Measurements from ENCODE around the gene HDAC1.
A peak's percentile ranks its signal among the peaks of the same experiment; 100 is the strongest.

HDAC1 gene

DNA sequence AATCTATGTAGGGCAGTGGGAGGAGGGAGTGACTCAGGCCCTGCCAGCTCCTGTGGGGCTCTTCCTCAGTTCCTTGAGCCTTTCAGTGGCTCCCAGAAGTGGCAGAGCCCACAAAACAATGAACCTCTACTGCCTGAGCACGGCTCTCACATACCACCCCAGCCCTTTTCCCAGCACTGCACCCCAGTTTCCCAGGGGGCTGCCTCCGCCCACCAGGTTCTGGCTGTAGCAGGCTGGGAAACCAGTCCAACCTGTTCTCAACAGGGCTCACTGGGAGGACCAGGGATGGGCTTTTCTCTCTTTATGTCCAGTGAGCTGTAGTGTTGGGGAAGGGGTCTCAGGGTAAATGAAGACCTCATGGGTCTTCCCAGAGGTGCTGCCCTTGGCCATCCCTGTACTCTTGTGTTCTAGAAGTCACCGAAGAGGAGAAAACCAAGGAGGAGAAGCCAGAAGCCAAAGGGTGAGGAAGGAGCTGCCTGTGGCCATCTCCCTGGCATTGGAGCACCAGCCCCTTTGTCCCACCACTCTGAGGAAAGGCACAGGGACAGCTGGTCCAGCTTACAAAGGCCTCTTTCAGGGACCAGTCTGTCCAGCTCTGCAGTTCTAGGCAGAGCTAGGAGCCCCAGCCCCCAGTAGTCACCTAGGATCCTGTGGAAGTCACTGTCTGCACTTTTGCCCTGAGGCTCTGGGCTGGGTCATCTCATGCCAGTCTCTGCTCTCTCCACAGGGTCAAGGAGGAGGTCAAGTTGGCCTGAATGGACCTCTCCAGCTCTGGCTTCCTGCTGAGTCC is 40.6 kb downstream of the HDAC1 start:
- peak overlapping the region; percentile 89 for H3K27ac ChIP-seq
- TF ChIP-seq ZFX (IDR thresholded peaks at IDR 0.05; ENCODE audit: borderline replicate concordance) = no peak
- TF ChIP-seq, protein P1, sequence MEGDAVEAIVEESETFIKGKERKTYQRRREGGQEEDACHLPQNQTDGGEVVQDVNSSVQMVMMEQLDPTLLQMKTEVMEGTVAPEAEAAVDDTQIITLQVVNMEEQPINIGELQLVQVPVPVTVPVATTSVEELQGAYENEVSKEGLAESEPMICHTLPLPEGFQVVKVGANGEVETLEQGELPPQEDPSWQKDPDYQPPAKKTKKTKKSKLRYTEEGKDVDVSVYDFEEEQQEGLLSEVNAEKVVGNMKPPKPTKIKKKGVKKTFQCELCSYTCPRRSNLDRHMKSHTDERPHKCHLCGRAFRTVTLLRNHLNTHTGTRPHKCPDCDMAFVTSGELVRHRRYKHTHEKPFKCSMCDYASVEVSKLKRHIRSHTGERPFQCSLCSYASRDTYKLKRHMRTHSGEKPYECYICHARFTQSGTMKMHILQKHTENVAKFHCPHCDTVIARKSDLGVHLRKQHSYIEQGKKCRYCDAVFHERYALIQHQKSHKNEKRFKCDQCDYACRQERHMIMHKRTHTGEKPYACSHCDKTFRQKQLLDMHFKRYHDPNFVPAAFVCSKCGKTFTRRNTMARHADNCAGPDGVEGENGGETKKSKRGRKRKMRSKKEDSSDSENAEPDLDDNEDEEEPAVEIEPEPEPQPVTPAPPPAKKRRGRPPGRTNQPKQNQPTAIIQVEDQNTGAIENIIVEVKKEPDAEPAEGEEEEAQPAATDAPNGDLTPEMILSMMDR (IDR thresholded peaks at IDR 0.05) = no peak

DNA sequence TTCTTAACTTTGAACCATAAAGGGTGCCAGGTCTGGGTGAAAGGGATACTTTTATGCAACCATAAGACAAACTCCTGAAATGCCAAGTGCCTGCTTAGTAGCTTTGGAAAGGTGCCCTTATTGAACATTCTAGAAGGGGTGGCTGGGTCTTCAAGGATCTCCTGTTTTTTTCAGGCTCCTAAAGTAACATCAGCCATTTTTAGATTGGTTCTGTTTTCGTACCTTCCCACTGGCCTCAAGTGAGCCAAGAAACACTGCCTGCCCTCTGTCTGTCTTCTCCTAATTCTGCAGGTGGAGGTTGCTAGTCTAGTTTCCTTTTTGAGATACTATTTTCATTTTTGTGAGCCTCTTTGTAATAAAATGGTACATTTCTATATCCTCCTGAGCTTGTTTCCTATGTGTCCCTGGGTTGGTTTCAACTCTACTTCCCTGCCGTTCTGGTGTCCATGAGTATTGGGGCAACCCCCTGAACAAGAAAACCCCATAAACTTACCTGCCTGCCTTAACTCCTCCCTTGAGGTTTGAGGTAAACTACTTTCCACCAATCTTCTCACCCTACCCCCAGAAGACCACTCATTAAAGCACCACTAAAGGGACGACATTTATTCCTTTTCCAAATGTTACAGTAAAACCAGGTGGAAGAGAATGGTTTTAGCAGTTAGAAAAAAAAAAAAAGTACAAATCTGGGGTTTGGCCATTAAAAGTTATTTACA is 41.5 kb downstream of the HDAC1 start:
- no peak for TF ChIP-seq ZFX (IDR thresholded peaks at IDR 0.05; ENCODE audit: borderline replicate concordance)
- TF ChIP-seq, protein P1 (IDR thresholded peaks at IDR 0.05) = no peak
- H3K27ac ChIP-seq = peak overlapping the region; percentile 89

DNA sequence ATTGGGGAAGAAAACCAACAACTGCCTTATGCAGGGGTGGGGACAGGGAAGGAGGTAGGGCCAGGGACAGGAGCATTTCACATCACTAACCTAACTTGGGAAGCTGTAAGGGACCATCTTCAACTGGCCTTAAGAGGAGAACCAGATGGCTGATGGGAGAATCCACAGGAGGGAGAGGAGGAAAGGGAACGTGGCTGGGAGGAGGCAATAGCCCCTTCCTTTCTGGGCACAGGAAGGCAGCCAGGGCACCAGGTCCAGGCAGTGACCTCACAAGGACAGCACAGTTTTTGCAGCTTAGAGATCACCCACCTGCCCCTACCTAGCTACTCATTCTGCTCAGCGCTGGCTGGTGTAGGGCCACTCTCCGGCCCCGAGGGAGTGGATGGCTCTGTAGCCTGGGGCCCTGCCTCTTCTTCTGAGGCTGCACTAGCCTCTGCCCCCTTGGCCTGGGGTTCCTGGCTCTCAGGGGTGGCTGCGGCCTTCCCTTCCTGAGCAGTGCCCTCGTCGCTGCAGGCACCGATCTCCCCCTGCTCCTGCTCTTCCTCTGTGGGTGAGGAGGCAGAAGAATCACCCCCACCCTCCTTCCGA is 42.5 kb downstream of the HDAC1 start:
- peak overlapping the region; percentile 89 for H3K27ac ChIP-seq
- TF ChIP-seq, protein P1 (IDR thresholded peaks at IDR 0.05) = no peak
- no peak for TF ChIP-seq ZFX (IDR thresholded peaks at IDR 0.05; ENCODE audit: borderline replicate concordance)

DNA sequence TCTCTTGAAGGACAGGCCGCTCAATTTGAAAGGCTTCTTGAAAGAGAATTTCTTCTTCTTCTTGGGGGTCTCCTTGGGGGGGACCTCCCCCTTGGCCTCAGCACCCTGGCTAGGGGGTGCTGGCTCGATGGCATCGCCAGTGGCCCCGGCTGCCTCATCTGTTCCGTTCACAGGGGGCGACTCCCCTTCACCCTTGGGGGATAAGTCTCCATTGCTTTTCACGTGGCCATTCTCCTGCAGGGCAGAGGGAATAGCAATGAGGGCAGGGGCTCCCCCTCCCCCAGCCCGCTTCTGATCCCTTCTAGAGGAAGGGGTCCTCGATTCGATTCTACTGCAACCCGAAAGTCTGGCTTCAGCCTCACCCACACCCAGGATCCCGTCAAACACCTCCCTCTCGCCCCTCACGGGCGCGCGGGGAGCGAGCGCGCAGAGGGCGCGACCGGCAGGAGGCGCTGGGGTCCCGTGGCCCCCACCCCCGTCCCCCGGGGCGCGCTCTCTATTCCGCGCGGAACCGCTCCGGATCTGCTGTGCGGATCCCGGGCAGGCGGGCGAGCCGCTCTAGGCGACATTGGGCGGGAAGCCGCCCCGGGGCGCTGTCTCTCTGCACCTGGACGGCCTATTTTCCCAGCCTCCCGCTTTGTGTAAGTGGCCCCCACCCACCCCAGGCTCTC is 43.1 kb downstream of the HDAC1 start:
- peak overlapping the region; percentile 89 for H3K27ac ChIP-seq

DNA sequence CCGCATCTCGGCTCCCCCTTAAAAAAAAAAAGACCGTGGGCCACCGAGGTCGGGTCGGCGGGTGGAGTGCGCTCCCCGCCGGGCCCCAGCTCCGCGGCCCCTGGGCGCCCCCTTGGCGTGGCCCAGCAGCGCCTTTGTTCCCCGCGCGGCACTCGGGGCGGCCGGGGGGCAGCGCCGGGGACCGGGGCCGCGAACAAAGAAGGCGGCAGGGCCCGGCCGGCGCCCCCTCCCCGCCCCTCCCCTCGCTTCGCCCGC is 43.6 kb downstream of the HDAC1 start:
- no peak for TF ChIP-seq ZFX (IDR thresholded peaks at IDR 0.05; ENCODE audit: borderline replicate concordance)
- TF ChIP-seq, protein P1 (IDR thresholded peaks at IDR 0.05) = no peak; the same call in 1 of the 2 replicates
- H3K27ac ChIP-seq = peak overlapping the region; percentile 89

More for the DNA sequence above, 43.1 kb downstream of the HDAC1 start:
- TF ChIP-seq ZFX (IDR thresholded peaks at IDR 0.05; ENCODE audit: borderline replicate concordance) = no peak
- TF ChIP-seq, protein P1 (IDR thresholded peaks at IDR 0.05) = peak; percentile 71

DNA sequence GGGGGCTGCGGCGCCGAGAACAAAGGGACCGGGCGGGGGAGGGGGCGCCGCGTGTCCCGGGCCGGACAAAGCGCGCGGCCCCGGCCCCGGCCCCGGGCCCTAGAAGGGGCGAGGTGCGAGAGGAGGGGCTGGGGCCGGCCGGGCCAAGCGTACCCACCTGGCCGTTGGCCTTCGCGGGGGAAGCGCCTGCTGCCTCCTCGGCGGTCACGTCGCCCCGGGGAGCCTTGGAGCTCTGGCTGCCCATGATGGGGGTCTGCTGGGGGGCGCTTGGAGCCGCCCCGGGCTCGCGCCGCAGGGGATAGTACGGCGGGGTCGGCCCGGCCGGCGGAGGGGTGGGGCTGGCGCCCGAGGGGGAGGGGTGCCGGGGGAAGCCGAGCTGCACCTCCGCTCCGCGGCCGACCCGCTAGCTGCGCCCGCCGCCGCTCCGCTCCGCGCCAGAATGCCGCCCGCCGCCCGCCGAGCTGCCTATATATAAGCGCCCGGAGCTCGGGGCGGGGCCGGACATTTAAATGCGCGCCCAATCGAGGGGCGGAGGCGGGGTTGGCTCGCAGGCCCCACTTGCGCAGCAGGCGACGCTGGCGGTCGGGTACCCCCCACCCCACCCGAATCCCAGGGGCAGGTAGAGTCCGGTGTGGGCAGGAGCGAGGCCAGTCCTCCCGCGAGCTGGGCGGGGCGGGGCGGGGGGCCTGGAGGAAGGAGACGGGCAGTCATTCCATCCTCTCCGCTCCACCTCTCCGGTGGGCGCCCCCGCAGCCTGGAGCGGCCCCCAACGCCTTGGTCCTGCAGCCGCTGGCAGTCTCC is 44.1 kb downstream of the HDAC1 start, which contains the start of gene MARCKSL1:
Gene MARCKSL1 (minus strand): TSS at position 444 of the 801 bp plus-strand sequence. CDS start 200 bp downstream, at position 244.
- TF ChIP-seq, protein P1 (IDR thresholded peaks at IDR 0.05) = no peak
- TF ChIP-seq ZFX (IDR thresholded peaks at IDR 0.05; ENCODE audit: borderline replicate concordance) = no peak
- H3K27ac ChIP-seq = peak within 1 kb of the TSS; percentile 89
